HG02852 (cell line): ENCODE results near the gene ELL2.
"Not testable (repeated sequence)": the region's sequence is repeated elsewhere in the genome, so short reads cannot be mapped to it uniquely, and the experiment has no call there.

Experiments used
- ATAC-seq: cut with Tn5 transposase; IDR thresholded peaks from one replicate; pipeline ENCODE4 v1.9.1; 2021; ENCODE audit warnings: mild to moderate bottlenecking, moderate library complexity; ENCODE audit not compliant: unreplicated experiment

Gene ELL2

DNA sequence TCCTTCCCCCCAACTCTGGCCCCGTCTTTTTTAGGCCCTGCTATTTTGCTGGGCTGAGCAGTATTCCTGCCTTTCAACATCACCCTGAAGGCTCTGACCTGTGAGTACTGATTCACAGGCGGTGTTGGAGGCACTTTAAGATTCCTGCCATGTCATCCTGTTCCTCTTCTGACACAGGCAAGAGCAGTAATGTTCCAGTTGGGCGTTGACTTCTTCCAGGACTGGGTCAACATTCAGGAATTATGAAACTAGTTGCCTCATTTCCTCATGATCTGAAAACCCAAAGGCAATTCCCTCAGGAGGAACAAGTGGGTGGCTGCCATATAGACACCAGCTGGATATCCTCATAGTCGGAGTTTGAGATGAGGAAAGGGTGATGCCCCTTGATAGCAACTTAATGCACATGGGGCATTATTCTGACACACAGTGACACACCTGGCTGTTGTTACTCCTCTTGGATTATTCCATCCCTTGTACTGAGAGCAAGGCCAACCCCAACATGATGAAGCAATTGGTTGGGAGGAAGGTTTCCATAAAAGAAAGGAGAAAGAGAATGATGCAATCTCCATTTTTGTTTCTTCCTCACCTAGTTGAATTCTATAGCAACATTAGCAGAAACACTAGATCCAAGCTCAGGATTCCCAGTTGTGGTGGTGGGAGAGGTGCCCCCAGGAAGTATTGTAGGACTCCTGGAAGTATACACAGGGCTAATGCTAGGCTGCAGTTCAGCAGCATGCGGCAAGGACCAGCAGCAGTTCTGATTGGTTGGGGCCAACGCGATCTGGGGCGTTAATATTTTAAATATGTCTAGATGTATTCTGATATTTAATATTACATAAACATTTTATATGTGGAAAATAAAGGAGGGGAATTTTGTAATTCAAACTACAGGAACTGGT lies 119.5 kb downstream of the ELL2 start:
- no peak for ATAC-seq

GRCh38 chr5:95840956-95841705 lies 120.5 kb downstream of the ELL2 start:
- ATAC-seq = no peak

DNA sequence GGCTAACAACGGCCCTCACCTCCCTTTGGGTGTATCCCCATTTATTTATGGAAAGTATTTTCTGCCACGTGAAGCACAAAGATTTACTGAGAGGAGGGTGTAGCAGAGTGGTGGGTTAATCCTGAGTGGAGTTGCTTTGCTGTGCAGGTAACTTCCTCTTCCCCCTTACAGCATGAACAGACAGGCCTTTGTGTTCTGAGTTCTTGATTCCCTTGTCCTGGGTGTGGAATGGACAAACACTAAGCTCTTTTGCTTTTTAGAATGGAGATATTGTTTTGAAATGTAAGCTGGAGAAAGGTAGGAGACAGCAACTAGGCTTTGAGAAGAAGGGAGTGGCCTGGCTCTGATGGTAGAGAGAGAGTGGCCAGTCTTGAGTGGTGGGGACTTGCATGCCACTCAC lies 122.0 kb downstream of the ELL2 start:
- ATAC-seq = no peak

GRCh38 chr5:95838556-95838955 lies 123.1 kb downstream of the ELL2 start:
- no peak for ATAC-seq

DNA sequence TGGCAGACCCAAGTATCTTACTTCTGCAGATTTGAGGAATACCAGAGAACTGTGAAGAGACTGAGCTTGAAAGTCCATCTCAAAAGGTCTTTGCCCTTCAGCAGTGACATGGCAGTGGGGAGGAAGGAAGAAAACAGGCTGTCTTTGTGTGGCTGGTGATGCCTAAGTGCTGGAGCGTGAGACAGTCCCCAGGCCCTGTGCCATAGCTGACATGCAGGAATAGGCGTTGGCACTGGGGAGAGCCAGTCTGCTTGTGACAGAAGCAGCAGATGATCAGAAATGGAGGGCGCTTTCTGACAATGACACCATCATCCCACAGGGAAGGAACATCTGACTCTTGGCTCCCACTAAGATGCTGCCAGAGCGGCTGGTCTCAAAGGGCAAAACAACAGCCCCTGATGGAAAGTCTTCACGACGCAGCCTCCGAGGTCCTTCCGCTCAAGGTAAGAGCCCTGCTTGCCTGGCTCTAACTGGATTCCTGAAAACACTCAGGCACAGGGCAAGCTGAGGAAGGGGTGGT lies 123.6 kb downstream of the ELL2 start:
- ATAC-seq = no peak

DNA sequence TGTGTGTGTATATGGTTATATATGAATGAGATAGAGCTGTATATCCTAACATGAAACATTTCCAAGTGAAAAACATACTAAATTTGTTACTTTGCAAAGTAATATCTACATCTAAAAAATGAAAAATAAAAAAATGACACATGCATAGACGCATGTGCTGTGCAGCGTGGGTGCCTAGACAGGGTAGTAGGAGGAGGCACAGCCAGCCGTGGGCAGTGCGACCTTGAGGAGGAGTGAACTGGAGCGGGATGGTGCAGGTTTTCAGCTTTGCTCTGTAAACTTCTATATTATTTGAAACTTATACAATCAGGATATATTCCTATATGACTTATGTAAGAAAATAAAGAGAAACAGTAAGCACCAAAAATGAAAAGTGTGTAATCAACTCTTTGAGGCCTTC lies 124.2 kb downstream of the ELL2 start:
- no peak for ATAC-seq

DNA sequence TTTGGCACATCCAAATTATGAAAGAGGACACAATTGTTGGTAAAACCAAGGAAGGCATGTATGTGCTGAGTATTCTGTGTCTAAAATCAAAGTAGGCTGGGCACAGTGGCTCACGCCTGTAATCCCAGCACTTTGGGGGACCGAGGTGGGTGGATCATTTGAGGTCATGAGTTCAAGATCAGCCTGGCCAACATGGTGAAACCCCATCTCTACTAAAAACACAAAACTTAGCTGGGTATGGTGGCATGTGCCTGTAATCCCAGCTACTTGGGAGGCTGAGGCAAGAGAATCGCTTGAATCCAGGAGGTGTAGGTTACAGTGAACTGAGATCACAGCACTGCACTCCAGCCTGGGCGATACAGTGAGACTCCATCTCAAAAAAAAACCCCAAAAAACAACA lies 124.7 kb downstream of the ELL2 start:
- ATAC-seq = not testable (repeated sequence)

- no peak for ATAC-seq
Measured at GRCh38 chr5:95836544-95836943, 125.1 kb downstream of the ELL2 start.

- no peak for ATAC-seq
Measured at GRCh38 chr5:95835682-95836385, 125.8 kb downstream of the ELL2 start.
